Nephron (organoid): ENCODE data around the gene EXOC6.
"Not testable (repeated sequence)": the region's sequence is repeated elsewhere in the genome, so short reads cannot be mapped to it uniquely, and the experiment has no call there.

Experiments used
- H3K27ac Mint-ChIP-seq, 3 experiments: 2 replicates each; pipeline ENCODE4 v1.8.0; 2020; ENCODE audit warnings: mixed read lengths in 3 of 3, mild to moderate bottlenecking in 2 of 3, moderate library complexity in 1 of 3
- H3K27me3 Mint-ChIP-seq: 2 replicates; pipeline ENCODE4 v1.8.0; 2021; ENCODE audit warnings: low read depth, mild to moderate bottlenecking, moderate library complexity, mixed read lengths
- H3K36me3 Mint-ChIP-seq: 2 replicates; pipeline ENCODE4 v1.8.0; 2020; ENCODE audit warnings: low read depth, mixed read lengths
- H3K4me1 Mint-ChIP-seq: 2 replicates; pipeline ENCODE4 v1.8.0; 2020; ENCODE audit warnings: mixed read lengths
- H3K4me3 Mint-ChIP-seq, 3 experiments: 2 replicates each; pipeline ENCODE4 v1.8.0; 2020; ENCODE audit warnings: mild to moderate bottlenecking in 3 of 3, mixed read lengths in 3 of 3, moderate library complexity in 2 of 3
- H3K9me3 Mint-ChIP-seq: 2 replicates; pipeline ENCODE4 v1.8.0; 2020; ENCODE audit warnings: mixed read lengths
- TF ChIP-seq, protein P1 (sequence below), 3 experiments: fragments of 200-600 bp; sonication (generic); IDR thresholded peaks; one replicate each; pipeline ENCODE4 v1.5.0; 2021; ENCODE audit warnings: antibody characterized with exemption in 3 of 3; ENCODE audit not compliant: unreplicated experiment in 3 of 3

Gene EXOC6

GRCh38 chr10:92972066-92972870, 123.9 kb downstream of the EXOC6 start:
- TF ChIP-seq, protein P1, sequence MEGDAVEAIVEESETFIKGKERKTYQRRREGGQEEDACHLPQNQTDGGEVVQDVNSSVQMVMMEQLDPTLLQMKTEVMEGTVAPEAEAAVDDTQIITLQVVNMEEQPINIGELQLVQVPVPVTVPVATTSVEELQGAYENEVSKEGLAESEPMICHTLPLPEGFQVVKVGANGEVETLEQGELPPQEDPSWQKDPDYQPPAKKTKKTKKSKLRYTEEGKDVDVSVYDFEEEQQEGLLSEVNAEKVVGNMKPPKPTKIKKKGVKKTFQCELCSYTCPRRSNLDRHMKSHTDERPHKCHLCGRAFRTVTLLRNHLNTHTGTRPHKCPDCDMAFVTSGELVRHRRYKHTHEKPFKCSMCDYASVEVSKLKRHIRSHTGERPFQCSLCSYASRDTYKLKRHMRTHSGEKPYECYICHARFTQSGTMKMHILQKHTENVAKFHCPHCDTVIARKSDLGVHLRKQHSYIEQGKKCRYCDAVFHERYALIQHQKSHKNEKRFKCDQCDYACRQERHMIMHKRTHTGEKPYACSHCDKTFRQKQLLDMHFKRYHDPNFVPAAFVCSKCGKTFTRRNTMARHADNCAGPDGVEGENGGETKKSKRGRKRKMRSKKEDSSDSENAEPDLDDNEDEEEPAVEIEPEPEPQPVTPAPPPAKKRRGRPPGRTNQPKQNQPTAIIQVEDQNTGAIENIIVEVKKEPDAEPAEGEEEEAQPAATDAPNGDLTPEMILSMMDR (IDR thresholded peaks at IDR 0.05; ENCODE audit: unreplicated experiment in 3 of 3): no peak
- H3K4me1 Mint-ChIP-seq: peaks cover 4% of the 10 kb centered on the region
- H3K36me3 Mint-ChIP-seq: peaks cover 51% of the 10 kb centered on the region
- H3K27me3 Mint-ChIP-seq: no peaks in the 10 kb centered on the region
- no peak overlapping the region for H3K4me3 Mint-ChIP-seq
- H3K27ac Mint-ChIP-seq: no peak overlapping the region
- H3K9me3 Mint-ChIP-seq: peaks cover 11% of the 10 kb centered on the region

GRCh38 chr10:92972886-92973285, 124.6 kb downstream of the EXOC6 start:
- TF ChIP-seq, protein P1 (IDR thresholded peaks at IDR 0.05; ENCODE audit: unreplicated experiment in 3 of 3): no peak
- Mint-ChIP-seq H3K36me3 (peaks cover 53% of the 10 kb centered on the region), H3K27me3 (no peaks in the 10 kb centered on the region), H3K4me3 (no peak overlapping the region), H3K9me3 (peaks cover 11% of the 10 kb centered on the region), H3K27ac (no peak overlapping the region), H3K4me1 (peaks cover 4% of the 10 kb centered on the region)

- H3K4me3 Mint-ChIP-seq, H3K27me3 Mint-ChIP-seq, H3K27ac Mint-ChIP-seq, H3K4me1 Mint-ChIP-seq: not testable (repeated sequence)
- Mint-ChIP-seq H3K36me3 (peaks cover 44% of the 10 kb centered on the region), H3K9me3 (peaks cover 11% of the 10 kb centered on the region)
Observed at GRCh38 chr10:92976278-92976677, 128.0 kb downstream of the EXOC6 start.

DNA sequence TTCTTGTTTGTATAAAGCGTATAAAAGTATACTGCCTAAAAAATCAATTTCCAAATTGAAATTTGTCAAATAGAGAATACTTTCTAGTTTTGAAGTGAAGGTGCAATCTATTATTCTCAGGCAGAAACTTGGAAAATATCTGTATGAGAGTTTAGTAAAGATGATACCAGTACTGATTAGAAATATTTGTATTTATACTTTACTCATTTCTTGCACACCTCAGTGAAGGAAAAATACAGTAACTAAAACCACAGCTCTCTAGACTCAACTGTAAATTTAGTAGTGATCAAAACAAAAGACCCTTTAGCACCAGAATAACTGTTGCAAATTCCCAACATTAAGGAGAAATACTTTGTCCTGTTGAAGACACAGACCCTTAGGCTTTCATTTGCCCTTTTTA, 140.9 kb downstream of the EXOC6 start:
- Mint-ChIP-seq H3K4me3 (no peak overlapping the region), H3K36me3 (peaks cover 4% of the 10 kb centered on the region), H3K4me1 (no peaks in the 10 kb centered on the region), H3K27me3 (peaks cover 5% of the 10 kb centered on the region), H3K27ac (no peak overlapping the region), H3K9me3 (peaks cover 3% of the 10 kb centered on the region)
- TF ChIP-seq, protein P1 (IDR thresholded peaks at IDR 0.05; ENCODE audit: unreplicated experiment in 3 of 3): no peak

DNA sequence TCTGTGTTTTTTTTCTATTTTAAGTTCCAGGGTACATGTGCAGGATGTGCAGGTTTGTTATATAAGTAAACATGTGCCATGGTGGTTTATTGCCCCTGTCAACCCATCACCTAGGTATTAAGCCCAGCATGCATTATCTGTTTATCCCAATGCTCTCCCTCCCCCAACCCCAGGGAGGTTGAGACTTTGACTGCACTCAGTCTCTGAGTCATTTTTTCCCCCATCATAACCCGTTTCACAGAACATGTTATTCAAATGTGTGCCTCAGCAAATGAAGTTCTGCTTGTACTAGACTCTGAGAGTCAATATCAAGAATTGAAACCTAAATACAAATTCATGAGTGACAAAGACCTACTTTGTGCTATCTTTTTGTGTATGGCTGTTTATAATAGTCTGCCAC, 142.3 kb downstream of the EXOC6 start:
- Mint-ChIP-seq H3K9me3 (no peaks in the 10 kb centered on the region), H3K27me3 (peaks cover 5% of the 10 kb centered on the region), H3K4me1 (no peaks in the 10 kb centered on the region), H3K27ac (no peak overlapping the region), H3K36me3 (no peaks in the 10 kb centered on the region), H3K4me3 (no peak overlapping the region)
- TF ChIP-seq, protein P1 (IDR thresholded peaks at IDR 0.05; ENCODE audit: unreplicated experiment in 3 of 3): no peak

GRCh38 chr10:92991513-92991912, 143.2 kb downstream of the EXOC6 start:
- TF ChIP-seq, protein P1 (IDR thresholded peaks at IDR 0.05; ENCODE audit: unreplicated experiment in 3 of 3): no peak
- no peaks in the 10 kb centered on the region for H3K4me1 Mint-ChIP-seq
- no peak overlapping the region for H3K4me3 Mint-ChIP-seq
- H3K9me3 Mint-ChIP-seq: no peaks in the 10 kb centered on the region
- H3K27me3 Mint-ChIP-seq: peaks cover 5% of the 10 kb centered on the region
- no peak overlapping the region for H3K27ac Mint-ChIP-seq
- no peaks in the 10 kb centered on the region for H3K36me3 Mint-ChIP-seq
